HG02870 (cell line): Measurements from ENCODE around the gene ZDHHC3.

ENCODE experiments used
- ATAC-seq: cut with Tn5 transposase; IDR thresholded peaks from one replicate; pipeline ENCODE4 v1.9.1; 2021; ENCODE audit warnings: mild to moderate bottlenecking, moderate library complexity; ENCODE audit not compliant: unreplicated experiment

ZDHHC3 gene

GRCh38 chr3:44899683-44900367 lies 76.1 kb downstream of the ZDHHC3 start:
- no peak for ATAC-seq

DNA sequence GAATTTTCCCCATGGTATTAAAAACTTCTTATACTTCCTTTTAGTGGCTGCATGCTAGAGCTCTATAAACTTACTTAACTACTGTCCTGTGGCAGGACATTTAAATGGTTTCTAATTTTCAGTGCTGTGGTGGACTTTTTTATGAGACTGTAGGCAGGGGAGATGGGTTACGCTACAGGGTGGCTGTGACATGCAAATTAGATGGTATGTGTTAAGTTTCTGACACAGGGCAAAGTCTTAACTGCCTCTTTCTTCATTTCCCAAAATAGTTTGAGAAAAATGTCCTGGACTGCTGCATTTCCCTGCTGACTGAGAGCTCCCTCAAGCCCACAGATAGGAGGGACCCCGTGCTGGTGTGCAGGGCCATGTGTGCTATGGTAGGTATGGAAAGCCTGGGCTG lies 79.5 kb downstream of the ZDHHC3 start:
- no peak for ATAC-seq

- ATAC-seq, result no peak
These were observed 81.5 kb downstream of the ZDHHC3 start for GRCh38 chr3:44894485-44894884.

GRCh38 chr3:44893097-44893496 lies 82.9 kb downstream of the ZDHHC3 start:
- no peak for ATAC-seq

GRCh38 chr3:44892689-44893088 lies 83.3 kb downstream of the ZDHHC3 start:
- ATAC-seq, result no peak

DNA sequence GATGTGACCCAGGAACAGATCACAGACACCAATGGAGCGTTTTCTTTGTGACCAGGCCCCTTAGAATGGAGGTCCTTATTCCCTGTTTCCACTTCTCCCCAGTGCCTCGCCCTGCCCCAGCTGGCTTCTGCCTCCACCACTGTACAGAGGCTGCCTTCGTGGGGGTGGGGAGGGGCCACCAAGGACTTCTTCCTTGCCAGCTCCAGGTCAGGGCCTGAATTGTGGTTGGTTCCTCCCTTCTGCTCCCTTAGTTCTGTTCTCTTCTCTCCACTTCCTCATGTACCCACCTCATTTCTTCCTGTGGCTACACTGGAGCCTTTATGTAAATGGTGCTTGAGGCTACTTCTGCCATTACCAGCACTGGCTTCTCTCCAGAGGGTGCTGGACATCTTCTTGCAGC lies 85.1 kb downstream of the ZDHHC3 start:
- no peak for ATAC-seq

- ATAC-seq, result no peak
These were observed 85.7 kb downstream of the ZDHHC3 start for GRCh38 chr3:44890258-44890657.

- no peak for ATAC-seq
These were observed 88.9 kb downstream of the ZDHHC3 start for GRCh38 chr3:44887101-44887500.

- ATAC-seq, result no peak
These were observed 89.4 kb downstream of the ZDHHC3 start for GRCh38 chr3:44886561-44886960.

GRCh38 chr3:44885618-44886017 lies 90.4 kb downstream of the ZDHHC3 start:
- ATAC-seq, result no peak

DNA sequence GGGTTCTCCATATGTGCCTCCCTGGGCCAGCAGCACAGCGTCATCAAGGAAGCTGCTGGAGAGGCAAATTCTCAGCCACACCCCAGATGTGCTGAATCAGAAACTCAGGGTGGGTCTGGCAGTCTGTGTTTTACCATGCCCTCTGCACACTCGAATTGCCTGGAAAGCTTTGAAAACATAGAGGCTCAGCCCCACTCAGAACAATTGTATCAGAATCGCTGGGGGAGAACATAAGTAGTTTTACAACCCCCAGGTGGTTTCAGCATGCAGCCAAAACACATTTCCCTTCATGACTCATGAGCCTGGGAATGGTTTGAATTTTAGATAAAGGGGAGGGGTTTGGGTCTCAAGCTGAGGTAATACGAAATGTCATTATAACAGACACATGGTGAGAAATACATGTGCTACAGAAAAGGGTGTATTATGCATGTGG lies 92.0 kb downstream of the ZDHHC3 start:
- ATAC-seq, result no peak

DNA sequence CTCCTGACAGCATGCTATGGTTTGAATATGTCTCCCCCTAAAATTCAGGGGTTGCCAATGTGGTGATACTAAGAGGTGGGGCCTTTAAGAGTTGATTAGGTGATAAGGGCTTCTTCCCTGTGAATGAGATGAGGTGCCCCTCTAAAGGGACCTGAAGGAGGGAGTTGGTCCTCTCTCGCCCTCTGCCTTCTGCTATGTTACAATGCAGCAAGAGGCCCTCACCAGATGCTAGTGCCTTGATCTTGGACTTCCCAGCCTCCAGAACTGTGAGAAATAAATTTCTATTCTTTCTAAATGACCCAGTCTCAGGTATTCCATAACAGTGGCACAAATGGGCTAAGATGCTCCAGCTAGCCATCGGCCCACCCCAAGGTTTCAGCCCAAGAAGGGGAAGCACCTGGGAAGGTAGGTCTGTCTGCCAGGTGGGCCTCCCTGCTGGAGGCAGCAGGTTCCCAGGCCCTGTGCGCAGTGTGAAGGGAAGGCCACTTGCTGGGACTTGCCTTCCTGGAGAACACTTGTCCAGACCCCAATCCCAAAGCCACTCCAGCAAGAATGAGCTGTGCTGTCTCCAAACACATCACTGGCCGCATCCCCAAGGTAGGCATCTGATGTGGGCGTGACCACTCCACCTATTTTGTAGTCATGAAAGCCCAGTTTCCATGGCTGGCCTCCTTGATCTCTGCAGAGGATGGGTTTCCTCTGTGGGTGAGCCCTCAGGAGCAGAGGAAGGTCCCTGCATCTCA lies 92.6 kb downstream of the ZDHHC3 start:
- ATAC-seq, result no peak

DNA sequence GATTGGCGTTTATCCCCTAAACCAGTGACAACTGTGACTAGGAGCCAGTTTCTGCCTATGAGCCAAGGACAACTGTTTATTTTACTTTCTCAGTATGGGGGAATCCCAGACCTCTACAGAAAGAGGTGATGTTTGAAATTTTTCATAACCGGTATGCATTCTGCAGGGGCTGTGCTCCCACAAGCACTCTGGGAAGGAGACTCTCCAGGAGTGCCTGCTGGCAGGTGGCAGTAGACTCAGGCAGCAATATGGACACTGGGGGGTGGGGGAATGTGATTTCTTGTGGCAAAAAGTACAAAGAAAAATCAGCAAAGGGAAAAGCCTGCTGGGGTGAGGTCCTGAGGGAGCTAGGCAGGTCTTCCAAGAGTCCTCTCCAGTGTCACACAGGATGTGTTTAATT lies 95.7 kb downstream of the ZDHHC3 start:
- no peak for ATAC-seq

GRCh38 chr3:44877333-44877732 lies 98.6 kb downstream of the ZDHHC3 start:
- ATAC-seq, result no peak

GRCh38 chr3:44875596-44875995 lies 100.4 kb downstream of the ZDHHC3 start:
- ATAC-seq, result no peak
